Activated T-helper 1 cell treated with Interleukin-2 at 50 U/mL for 16 hours (primary cell): ENCODE data around the gene DCD.
"Not testable (repeated sequence)": the region's sequence is repeated elsewhere in the genome, so short reads cannot be mapped to it uniquely, and the experiment has no call there.

Source experiments
- DNase-seq: peaks from one replicate; pipeline ENCODE4 v3.0.0-alpha.2; 2020; ENCODE audit warnings: low read depth

The DCD gene

DNA sequence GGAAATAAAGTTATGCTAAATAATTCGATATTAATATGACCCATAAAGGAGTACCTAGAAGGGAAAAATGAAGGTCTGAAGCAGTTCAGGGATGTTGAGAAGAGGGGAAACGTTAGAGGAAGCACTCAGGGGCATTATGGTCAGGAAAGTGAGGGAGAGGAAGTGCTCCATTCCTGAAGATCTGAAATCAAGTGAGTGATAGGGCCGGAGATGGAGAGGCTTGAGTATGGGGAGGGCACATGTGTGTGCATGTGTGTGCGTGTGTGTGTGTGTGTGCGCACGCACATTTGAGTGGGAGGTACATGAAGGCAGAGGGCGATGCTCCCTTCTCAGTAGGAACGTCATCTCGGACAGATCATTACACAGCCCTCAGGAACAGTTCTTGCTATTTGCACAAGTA lies 4.9 kb upstream of the DCD start:
- no peak for DNase-seq

DNA sequence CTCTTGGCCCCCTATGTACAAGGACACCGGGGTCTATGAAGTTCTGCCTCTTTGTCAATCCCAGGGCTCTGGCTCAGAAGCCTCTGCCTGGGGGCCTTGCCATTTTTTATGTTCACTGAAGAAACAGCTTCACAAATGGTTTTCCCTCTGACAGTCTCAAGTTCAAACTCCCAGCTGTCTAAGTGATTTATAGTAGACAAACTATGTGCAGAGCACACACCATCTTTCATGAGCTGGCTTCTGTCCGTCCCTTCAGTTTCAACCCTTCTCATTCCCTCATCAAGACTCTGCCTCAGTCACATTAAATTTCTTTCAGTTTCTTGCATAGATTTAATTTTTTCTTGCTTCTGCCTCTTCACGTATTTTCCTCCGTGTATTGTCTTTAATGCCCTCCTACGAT lies 2.7 kb upstream of the DCD start:
- DNase-seq: no peak

GRCh38 chr12:54650409-54650808 lies 2.2 kb upstream of the DCD start:
- no peak for DNase-seq

GRCh38 chr12:54649825-54650224 lies 1.7 kb upstream of the DCD start:
- no peak for DNase-seq

DNA sequence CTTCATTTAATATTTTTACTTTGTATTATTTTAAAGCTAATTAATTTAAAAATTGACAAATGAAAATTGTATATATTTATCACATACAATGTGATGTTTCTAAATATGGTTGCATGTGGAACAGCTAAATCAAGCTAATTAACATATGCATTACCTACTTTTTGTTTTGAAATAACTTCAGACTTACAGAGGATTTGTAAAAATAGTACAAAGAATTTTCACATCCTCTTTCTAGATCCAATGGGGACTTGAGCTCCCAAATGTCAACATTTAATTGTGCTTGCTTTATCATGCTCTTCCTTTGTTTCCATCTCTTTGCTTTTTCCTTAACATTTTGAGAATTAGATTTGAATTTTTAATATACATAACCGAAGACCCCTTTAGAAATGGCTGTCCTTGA lies 6.6 kb downstream of the DCD start:
- no peak for DNase-seq

GRCh38 chr12:54641089-54641488 lies 7.1 kb downstream of the DCD start:
- DNase-seq: no peak

GRCh38 chr12:54639112-54639511 lies 9.1 kb downstream of the DCD start:
- DNase-seq: not testable (repeated sequence)

GRCh38 chr12:54634795-54635194 lies 13.4 kb downstream of the DCD start, which contains the start of gene LACRT:
Gene LACRT (minus strand): TSS chr12:54634895. CDS start chr12:54634841, 54 bp downstream.
- no peak for DNase-seq

- DNase-seq: no peak
Observed at GRCh38 chr12:54631988-54632728, 16.0 kb downstream of the DCD start.

DNA sequence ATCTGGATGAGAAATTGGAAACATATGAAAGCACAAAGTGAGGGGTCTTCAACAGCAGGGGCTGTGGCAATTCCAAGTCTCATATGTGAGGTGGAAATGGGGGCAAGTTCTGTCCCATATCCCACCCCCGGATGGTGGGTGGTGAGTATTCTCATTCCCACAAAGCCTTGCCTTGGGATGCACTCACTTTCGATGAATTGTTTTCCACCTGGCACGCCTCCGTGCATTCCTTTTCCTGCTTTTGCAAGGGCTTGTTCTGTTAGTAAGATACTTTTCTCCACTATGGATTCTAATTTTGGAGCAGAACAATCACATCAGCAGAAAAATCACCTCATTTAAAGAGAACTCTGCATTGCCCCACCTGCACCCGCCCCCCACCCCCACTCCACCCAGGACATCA lies 16.6 kb downstream of the DCD start:
- no peak for DNase-seq

DNA sequence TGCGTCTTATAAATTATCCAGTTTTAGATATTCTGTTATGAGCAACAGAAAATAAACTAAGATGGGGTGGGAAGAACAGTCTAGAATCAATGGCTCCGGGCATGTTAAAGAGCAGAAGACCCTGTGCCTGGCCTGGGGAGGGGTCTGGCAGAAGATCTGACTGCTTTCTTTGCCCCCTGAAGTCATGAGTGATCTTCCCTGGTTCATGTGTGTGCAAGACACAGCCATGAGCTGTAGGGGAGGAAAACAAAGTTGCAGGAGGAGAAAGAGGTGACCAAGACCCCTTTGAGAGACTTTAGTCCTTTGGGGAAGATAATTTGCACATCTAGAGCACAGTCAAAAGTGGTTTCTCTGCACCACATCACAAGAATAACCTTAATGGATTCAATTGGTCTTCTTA lies 18.2 kb downstream of the DCD start:
- no peak for DNase-seq

DNA sequence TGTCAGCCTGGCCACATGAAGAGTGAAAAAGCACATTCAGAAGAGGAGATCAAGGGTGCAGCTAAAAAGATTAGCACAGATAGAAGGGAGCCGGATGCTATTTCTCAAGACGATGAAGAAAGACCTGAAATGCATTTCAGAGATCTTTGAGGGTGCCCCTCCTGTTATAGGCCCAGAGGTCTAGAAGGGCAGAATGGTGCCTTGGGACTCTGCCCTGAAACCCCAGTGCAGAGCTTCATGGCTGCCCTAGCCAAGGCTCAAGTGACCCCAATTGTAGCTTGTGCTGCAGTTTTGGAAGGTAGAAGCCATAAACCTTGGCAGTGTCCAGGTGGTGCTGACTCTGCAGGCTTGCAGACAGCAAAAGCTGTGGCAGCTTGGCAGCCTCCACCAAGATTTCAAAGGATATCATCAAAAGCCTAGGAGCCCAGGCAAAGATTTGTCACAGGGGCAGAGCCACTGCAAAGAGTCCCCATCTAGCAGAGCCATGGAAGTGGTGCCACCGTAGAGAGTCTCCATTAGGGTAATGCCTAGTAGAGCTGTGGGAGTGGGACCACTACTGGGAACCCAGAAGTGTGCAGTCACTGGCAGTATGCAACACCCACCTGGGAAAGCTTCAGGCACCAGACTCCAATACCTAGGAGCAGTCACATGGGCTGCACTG lies 19.8 kb downstream of the DCD start:
- no peak for DNase-seq

- no peak for DNase-seq
Observed at GRCh38 chr12:54627304-54627703, 20.9 kb downstream of the DCD start.

DNA sequence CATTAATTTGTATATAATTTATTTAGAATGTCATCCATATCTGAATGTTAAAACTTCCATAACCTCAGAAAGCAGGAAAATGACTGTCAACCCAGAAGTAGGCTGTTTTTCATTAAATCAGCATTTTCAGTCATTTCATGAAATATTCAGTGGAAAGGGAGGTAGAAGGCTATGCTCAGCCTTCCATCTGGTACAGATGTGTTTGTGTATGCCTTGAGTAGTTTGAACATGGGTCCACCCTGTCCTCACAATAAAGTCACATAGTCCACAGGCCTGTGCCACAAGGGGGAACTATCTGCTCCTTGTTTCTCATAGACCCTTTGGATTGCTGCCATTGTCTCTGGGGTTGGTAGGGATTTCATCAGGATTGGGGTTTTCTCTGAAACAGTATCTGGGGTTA lies 22.6 kb downstream of the DCD start:
- DNase-seq: no peak

- no peak for DNase-seq
Observed at GRCh38 chr12:54624315-54625279, 23.6 kb downstream of the DCD start.

DNA sequence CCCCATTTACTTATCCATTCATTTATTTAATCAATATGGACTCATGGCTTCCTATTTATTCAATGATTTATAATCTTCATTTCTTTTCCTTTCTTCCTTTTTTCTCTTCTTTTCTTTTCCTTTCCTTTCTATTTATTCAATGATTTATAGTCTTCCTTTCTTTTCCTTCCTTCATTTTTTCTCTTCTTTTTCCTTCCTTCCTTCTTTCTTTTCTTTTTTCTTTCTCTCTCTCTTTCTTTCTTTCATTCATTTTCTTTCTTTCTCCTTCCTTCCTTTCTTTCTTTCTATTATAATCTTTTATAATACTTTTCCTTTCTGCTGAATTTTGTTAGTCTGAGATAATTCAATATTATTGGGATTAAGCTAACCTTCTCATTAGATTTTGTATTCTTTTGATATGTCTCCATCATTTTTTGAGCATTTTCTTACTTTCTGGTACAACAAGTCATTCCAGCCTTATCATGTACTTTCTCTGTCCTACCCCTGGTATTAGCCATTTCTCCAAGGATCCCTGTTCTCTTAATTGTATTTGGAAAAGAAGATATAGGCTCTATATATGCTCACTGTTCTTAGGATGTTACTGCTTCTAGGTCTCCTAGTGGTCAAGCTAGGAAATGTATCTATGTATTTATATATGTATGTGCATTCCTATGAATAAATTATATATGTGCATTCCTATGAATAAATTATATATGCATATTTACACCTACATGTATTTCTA lies 25.5 kb downstream of the DCD start:
- DNase-seq: no peak

GRCh38 chr12:54616933-54617680 lies 31.1 kb downstream of the DCD start:
- DNase-seq: no peak

DNA sequence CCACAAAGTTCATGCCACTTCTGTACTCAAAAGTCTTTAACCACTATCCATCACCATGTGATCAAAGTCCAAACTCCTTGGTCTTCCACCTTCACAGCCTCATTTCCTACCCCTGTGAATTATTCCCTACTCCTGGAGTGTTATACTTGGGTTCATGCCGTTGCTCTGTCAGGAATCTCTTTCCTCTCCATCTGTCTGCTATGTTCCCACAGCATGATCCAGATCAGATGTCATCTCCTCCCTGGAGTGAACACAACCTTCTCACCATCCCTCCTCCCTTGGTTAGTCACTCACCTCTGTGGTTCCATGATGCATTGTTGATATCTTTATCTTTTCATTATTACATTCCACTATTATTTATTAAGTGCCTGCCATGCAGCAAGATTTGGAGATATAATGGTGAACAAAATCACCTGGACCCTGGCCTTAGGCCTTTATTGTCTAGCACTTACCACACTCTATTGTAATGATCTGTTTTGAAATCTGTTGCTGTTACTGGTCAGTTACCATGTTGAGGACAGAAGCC lies 35.9 kb downstream of the DCD start:
- no peak for DNase-seq

DNA sequence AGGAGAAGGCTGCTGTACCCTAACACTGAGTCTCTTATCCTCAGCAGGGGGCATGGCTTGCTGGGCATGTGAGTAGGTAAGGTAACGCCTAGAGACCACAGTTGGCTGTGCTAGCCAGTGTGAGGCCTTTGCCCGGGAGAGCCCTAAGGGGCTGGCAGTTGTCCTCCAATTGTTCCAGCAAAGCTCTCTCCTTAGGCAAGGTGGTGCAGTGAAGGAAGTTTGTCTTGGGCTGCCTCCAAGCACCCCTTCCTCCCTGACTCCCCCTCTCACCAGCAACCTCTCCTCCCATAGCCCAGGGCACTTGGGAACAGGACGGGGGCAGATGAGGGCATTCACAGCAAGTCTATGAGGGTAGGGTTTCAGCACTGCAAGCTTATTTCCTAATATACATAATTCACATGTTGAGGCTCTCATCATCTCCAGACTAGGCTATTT lies 36.4 kb downstream of the DCD start:
- DNase-seq: no peak

GRCh38 chr12:54608769-54609168 lies 39.4 kb downstream of the DCD start:
- no peak for DNase-seq

- no peak for DNase-seq
Observed at GRCh38 chr12:54608156-54608555, 40.0 kb downstream of the DCD start.
